ENCODE data around the gene ACOT13. TPM values are rescaled to one million over a fixed set of nuclear protein-coding genes. Genes with fewer than 3 reads are reported as not detected.
"Not testable (repeated sequence)": the region's sequence is repeated elsewhere in the genome, so short reads cannot be mapped to it uniquely, and the experiment has no call there.

The ACOT13 gene
- total RNA-seq, 1 experiment from 2014 or later: 9.9 TPM

DNA sequence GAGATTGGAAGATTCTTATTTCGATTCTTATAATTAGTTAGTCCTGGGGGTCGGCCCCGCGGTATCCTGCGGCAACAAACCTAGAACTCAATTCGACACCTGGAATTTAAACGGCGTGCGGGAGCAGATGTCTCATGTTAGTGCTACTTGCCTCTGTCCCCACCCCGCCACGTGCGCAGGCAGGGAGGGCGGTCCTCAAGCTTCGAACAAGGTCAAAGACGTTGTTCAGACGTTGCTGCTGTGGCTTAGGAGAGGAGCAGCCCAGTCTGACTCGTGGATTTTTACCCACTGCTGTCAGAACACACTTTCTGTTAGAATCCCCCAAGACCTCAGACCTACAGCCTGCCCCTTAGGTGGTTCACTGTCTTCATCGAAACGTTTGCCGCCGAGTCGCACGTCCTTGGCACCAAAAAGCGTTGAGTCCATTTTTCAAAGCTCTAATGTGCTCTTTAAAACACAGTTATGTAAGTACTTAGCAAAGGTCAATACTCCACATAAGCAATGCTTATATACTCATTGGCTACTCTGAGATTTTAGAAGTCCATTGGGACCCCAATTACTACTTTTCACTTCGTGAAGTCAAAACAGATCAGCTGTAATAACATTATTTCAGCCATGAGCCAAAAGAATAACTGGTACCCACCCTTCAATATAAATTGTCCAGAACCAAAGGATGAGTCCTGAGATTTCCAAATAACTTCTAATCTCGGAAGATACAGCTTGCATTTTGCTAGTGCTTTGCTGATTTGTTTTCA, 54.8 kb downstream of the ACOT13 start:
- DNase-seq (ENCODE audit: low spot score): no peak

DNA sequence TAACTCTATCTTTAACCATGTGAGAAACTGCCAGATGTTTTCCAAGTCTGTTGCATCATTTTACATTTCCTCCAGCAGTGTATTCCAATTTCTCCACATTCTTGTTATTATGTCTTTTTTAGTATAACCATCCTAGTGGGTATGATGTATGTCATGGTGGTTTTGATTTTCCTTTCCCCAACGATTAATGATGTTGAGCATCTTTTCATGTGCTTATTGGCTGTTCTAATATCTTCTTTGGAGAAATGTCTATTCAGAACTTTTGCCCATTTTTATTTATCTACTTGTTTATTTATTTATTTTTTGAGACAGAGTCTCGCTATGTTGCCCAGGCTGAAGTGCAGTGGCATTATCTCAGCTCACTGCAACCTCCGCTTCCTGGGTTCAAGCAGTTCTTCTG, 56.4 kb downstream of the ACOT13 start:
- no peak for DNase-seq (ENCODE audit: low spot score)

DNA sequence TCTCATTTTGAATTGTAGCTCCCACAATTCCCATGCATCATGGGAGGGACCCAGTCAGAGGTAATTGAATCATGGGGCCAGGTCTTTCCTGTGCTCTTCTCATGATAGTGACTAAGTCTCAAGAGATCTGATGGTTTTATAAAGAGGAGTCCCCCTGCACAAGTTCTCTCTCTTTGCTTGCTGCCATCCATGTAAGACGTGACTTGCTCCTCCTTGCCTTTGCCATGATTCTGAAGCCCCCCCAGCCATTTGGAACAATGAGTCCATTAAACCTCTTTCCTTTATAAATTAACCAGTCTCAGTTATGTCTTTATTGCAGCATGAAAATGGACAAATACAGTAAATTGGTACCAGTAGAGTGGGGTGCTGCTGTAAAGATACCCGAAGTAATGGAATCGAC, 63.8 kb downstream of the ACOT13 start:
- DNase-seq (ENCODE audit: low spot score): not testable (repeated sequence)

DNA sequence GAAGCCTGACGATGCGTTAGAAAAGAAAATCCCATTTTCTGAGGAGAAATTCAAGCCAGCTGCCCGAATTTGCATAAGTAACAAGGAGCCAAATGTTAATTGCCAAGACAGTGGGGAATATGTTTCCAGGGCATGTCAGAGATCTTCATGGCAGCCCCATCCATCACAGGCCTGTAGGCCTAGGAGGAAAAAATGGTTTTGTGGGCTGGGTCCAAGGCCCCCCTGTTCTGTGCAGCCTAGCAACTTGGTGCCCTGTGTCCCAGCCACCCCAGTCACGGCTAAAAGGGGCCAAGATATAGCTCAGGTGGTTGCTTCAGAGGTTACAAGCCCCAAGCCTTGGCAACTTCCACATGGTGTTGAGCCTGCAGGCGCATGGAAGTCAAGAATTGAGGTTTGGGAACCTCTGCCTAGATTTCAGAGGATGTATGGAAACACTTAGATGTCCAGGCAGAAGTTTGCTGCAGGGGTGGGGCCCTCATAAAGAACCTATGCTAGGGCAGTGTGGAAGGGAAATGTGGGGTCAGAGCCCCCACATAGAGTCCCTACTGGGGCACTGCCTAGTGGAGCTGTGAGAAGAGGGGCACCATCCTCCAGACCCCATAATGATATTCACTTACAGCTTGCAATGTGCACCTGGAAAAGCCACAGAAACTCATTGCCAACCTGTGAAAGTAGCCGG, 64.7 kb downstream of the ACOT13 start:
- not testable (repeated sequence) for DNase-seq (ENCODE audit: low spot score)

DNA sequence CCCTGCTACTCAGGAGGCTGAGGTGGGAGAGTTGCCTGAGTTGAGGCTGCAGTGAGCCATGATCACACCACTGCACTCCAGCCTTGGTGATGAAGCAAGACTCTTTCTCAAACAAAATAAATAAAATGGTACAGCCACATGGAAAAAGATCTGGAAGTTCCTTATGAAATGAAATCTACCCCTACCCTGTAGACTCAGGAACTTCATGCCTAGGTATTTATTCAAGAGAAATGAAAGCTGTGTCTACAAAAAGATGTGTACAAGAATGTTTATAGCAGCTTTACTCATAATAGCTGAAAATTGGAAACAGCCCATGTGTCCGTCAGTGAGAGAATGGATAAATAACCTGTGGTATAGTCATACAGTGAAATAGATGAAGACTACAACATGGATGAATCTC, 67.3 kb downstream of the ACOT13 start:
- no peak for DNase-seq (ENCODE audit: low spot score)

DNA sequence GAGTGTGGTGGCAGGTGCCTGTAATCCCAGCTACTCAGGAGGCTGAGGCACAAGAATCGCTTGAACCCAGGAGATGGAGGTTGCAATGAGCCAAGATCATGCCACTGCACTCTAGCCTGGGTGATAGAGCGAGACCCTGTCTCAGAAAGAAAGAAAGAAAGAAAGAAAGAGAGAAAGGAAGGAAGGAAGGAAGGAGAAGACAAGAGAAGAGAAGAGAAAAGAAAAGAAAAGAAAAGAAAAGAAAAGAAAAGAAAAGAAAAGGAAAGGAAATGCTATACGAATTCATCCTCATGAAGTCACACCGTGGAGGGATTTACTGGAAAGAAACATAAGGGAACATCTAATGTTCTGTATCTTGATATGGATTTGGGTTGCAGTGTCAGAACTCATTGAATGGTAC, 67.8 kb downstream of the ACOT13 start:
- not testable (repeated sequence) for DNase-seq (ENCODE audit: low spot score)

DNA sequence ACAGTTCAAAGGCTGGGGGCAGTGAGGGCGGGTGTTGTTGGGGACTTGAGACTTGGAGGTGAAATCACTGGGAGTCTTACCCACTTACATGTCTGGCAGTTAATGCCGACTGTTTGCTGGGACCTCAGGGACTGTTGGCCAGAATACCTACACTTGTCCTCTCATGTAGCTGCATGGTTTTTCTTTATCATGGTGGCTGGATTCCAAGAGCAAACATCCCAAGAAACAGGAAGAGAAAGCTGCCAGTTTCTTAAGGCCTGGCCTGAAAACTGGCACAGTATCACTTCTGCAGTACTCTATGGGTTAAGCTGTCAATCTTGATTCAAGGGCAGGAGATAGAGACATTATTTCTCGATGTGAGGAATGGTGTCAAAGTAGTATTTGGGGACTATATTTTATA, 71.9 kb downstream of the ACOT13 start:
- no peak for DNase-seq (ENCODE audit: low spot score)

DNA sequence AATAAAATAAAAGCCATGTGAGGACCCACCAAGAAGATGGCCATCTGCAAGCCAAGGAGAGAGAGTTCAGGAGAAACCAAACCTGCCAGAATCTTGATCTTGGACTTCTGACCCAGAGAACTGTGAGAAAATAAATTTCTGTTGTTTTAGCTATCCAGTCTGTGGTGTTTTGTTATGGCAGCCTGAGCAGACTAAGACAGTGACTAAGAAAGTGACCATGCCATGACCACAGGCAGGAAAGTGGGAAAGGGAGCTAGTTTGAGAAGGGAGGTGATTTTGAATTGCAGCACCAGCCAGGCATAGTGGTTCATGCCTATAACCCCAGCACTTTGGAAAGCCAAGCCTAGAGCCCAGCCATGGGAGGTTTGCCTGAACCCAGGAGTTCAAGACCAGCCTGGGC, 74.0 kb downstream of the ACOT13 start:
- DNase-seq (ENCODE audit: low spot score): no peak

DNA sequence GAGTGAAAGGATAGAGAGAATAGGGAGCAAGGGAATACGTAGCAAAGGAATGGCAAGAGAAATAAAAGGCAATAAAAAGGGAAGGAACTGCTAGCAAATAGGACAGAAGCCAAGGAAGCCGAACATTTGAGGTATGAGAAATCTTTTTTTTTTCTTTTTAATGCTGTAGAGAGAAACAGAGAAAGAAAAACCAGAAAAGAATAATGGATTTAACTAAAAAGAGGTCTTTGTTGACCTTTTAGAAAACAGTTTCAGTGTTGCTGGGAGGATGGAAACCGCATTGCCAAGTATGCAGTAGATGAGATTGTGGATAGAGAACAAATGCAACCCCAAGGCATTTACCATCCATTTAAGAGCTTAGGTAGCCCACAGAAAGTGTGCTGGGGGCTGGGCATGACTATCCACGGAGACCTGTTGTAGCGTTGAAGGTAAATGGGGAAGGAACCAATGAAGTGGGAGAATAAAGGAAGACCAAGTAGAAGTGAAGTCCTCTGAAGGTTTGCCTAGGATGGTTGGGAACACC, 75.4 kb downstream of the ACOT13 start:
- no peak for DNase-seq (ENCODE audit: low spot score)

DNA sequence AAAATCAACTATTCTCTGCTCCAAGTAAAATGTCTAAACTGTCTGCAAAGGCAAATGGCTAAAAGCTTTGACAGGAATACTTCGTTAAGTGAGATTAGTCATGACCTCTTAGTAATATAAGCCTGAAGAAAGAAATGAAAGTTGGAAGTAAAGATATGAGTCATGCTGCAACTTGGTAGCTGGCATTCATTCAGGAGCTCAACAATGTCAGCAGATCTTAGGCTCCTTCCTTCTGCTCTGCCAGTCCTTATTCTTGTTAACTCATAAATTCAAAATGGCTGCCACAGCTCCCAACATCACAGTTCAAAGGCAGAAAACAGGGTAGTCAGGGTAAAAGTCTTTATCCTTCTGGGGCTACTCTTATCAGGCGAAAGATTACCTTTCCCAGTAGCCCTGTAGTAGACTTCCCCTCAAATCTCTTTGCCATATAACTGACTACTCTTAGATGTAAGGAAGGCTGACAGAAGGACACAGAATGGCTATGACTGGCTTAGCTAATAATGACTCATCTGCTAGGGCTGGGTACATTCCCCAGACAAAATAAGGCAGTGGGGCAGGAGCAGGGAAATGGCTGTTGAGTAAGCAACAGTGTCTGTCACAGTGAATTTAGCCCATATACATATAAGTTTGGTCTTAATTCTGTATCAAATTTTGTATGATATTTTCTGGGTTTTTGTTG, 76.5 kb downstream of the ACOT13 start:
- DNase-seq (ENCODE audit: low spot score): peak; percentile 76

DNA sequence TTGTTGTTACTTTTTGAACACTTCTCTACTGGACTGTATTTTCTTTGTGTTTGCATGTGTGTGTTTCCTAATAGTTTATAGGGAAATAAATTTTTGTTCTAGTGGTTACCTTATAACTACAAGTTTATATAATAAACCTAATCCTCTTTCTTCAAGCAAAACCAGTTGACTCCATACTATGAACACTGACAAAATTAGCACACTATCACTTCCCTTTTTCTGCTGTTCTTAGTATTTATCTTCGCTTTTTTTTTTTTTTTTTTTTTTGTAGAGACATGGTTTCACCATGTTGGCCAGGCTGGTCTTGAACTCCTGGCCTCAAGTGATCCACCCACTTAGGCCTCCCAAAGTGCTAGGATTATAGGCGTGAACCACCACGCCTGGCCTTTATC, 77.1 kb downstream of the ACOT13 start:
- DNase-seq (ENCODE audit: low spot score): no peak

DNA sequence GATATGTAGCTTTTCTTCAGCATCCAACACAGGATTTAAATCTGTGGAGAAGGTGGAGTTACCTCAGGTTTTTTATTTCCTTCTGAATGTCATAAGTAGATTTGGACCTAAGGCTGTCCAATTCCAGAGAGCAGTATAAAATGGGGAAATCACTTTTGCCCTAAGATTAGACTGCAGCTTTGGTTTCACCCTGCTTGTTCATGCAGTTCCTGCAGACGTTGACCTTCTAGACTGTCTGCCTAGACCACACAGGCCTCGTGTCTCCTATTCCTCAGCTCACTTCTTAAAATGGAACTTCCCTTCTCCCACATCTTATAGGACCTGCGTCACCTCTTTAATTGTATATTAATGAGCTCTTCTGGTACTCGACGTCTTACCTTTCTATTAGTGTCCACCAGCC, 78.0 kb downstream of the ACOT13 start:
- DNase-seq (ENCODE audit: low spot score): no peak

DNA sequence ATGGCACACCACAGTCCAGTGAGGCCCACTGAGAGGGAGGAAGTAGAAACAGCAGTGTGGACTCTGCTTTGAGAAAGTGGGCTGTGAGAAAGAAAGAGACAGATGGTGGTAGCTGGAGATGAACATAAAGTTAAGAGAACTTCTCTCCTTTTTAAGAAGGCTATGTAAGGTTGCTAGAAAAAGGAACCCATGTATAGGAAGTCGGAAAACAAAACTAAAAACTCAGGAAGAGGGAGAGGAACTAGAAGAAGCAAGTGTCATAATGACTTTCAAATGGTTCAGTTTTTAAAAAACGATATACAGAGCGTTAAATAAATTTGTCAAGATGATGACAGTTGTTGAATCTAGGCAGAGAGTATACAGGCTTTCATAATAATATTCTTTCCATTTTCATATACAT, 82.4 kb downstream of the ACOT13 start:
- no peak for DNase-seq (ENCODE audit: low spot score)

DNA sequence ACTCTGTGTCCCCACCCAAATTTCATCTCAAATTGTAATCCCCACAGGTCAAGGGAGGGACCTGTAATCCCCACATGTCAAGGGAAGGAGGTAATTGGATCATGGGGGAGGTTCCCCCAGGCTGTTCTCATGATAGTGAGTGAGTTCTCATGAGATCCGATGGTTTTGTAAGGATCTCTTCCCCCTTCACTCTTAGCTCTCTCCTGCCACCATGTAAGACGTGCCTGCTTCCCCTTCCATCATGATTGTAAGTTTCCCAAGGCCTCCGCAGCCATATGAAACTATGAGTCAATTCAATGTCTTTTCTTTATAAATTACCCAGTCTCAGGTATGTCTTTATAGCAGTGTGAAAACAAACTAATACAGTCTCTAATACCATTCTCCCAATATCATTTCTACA, 84.0 kb downstream of the ACOT13 start:
- DNase-seq (ENCODE audit: low spot score): not testable (repeated sequence)

DNA sequence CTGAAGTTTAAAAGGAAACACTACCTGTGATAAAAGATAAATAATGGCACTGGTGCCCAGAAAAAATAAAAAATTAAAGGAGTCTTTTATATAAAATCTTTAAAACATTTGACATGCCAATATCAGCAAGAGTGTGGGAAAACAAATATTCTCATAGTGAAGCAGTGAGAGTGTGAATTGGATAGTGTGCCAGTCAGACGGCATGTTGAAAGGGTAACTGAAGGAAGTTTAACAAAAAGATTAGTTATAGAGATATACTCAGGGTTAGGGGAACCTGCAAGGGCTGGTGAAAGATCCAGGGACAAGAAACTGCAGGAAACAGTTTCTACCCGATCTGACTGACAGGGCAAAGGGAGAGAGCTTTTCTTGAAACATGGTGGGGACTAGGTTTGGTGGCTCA, 85.6 kb downstream of the ACOT13 start:
- no peak for DNase-seq (ENCODE audit: low spot score)

DNA sequence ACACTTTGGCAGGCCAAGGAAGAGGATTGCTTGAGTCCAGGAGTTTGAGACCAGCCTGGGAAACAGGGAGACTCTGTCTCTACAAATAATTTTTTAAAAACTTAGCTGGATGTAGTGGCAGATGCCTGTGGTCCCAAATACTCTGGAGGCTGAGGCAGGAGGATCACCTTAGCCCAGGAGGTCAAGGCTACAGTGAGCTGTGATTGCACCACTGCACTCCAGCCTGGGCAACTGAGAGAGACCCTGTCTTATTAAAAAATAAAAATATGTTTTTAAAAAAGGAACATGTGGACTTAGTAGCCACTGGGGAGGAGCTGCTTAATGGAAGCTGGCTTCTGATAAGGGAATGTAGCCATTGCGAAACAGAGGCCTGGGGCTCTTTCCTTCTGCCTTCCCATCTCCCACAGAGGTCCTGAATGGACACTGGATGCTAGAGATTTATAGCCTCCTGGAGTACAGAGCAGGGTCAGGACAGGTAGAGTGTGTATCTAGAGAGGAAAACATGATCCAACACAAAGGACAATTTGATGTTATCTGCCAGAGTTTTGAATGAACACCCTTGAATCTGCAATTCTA, 86.1 kb downstream of the ACOT13 start:
- no peak for DNase-seq (ENCODE audit: low spot score)

DNA sequence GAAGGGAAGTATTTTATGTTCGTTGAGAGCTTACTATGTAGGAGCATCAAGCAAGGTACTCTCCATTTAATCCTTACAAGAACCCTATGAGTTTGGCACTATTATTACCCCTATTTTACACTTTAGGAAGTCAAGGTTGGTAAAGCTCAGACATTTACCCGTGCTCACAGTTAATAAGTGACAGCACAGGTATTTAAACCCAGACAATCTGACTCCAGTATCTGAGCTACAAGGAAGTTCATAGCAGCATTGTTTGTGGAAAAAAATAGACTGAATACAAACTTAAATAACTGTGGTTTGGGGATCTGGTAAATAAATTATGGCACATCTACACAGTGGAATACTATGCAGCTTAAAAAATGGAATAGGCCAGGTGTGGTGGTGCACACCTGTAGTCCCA, 86.7 kb downstream of the ACOT13 start:
- DNase-seq (ENCODE audit: low spot score): no peak

DNA sequence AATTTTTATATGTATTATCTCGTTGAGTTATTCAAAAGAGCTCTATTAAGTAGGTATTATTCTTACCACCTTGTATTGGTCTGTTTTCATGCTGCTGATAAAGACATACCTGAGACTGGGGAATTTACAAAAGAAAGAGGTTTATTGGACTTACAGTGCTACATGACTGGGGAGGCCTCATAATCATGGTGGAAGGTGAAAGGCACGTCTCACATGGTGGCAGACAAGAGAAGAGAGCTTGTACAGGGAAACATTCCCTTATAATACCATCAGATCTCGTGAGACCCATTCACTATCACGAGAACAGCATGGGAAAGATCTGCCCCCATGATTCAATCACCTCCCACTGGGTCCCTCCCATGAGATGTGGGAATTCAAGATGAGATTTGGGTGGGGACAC, 87.5 kb downstream of the ACOT13 start:
- not testable (repeated sequence) for DNase-seq (ENCODE audit: low spot score)

Measured in HT-29 (cell line).